Loucy (cell line): ENCODE measurements around the gene STRN3.

Experiments
- H2AFZ ChIP-seq: fragments of 200-600 bp; sonication (generic); 2 replicates; pipeline ENCODE4 v1.6.0; 2016; ENCODE audit warnings: antibody characterized with exemption, mild to moderate bottlenecking, low read length, moderate library complexity
- H3F3A ChIP-seq: fragments of 200-600 bp; 2 replicates; pipeline ENCODE4 v1.6.0; 2016; ENCODE audit warnings: antibody characterized with exemption, low read depth, mild to moderate bottlenecking
- H3K27me3 ChIP-seq: fragments of 200-600 bp; sonication (generic); 2 replicates; pipeline ENCODE4 v1.6.1; 2014; ENCODE audit warnings: low read length, mild to moderate bottlenecking; ENCODE audit not compliant: insufficient read depth, poor library complexity, severe bottlenecking
- H3K36me3 ChIP-seq: fragments of 200-600 bp; sonication (generic); 2 replicates; pipeline ENCODE4 v1.6.1; 2016; ENCODE audit warnings: low read length; ENCODE audit not compliant: insufficient read depth
- H3K4me1 ChIP-seq: fragments of 200-600 bp; sonication (generic); 2 replicates; pipeline ENCODE4 v1.5.1; 2014; ENCODE audit warnings: low read length, mild to moderate bottlenecking; ENCODE audit not compliant: insufficient read depth, poor library complexity, severe bottlenecking
- H3K4me2 ChIP-seq: fragments of 200-600 bp; sonication (generic); 2 replicates; pipeline ENCODE4 v1.6.0; 2014; ENCODE audit warnings: antibody characterized with exemption, low read length, low read depth, mild to moderate bottlenecking; ENCODE audit not compliant: poor library complexity, severe bottlenecking
- H3K4me3 ChIP-seq: fragments of 200-600 bp; sonication (generic); 2 replicates; pipeline ENCODE4 v1.5.1; 2014; ENCODE audit warnings: low read length, mild to moderate bottlenecking, mixed read lengths; ENCODE audit not compliant: poor library complexity, severe bottlenecking
- H3K79me2 ChIP-seq: fragments of 200-600 bp; sonication (generic); 2 replicates; pipeline ENCODE4 v1.6.1; 2014; ENCODE audit warnings: low read length; ENCODE audit not compliant: insufficient read depth
- H3K9ac ChIP-seq: fragments of 200-600 bp; sonication (generic); 2 replicates; pipeline ENCODE4 v1.6.0; 2014; ENCODE audit warnings: mild to moderate bottlenecking, low read depth, low read length, moderate library complexity; ENCODE audit not compliant: poor library complexity, severe bottlenecking
- H3K9me2 ChIP-seq: fragments of 200-600 bp; sonication (generic); replicated peaks from 2 replicates; pipeline ENCODE4 v1.6.1; 2016; ENCODE audit warnings: low read depth, low read length, mixed read lengths
- H3K9me3 ChIP-seq: fragments of 200-600 bp; sonication (generic); 2 replicates; pipeline ENCODE4 v1.6.1; 2014; ENCODE audit warnings: mild to moderate bottlenecking, antibody characterized with exemption, low read length, low read depth; ENCODE audit not compliant: insufficient read depth
- H4K20me1 ChIP-seq: fragments of 200-600 bp; sonication (generic); 2 replicates; pipeline ENCODE4 v1.6.0; 2014; ENCODE audit warnings: antibody characterized with exemption, low read length, mild to moderate bottlenecking; ENCODE audit not compliant: insufficient read depth, poor library complexity, severe bottlenecking
- CTCF ChIP-seq: fragments of 200-600 bp; sonication (generic); conservative IDR thresholded peaks from 2 replicates; pipeline ENCODE4 v1.5.1; 2014; ENCODE audit warnings: mild to moderate bottlenecking, antibody characterized with exemption, low read length
- EZH2phosphoT487 ChIP-seq: fragments of 200-600 bp; IDR thresholded peaks from 2 replicates; pipeline ENCODE4 v1.6.1; 2018; ENCODE audit warnings: antibody characterized with exemption, mild to moderate bottlenecking, moderate library complexity, borderline replicate concordance

The STRN3 gene

GRCh38 chr14:31060253-31060875 is 34.2 kb upstream of the STRN3 start:
- Histone ChIP-seq H3K27me3 (no peaks in the 10 kb centered on the region), H3K4me1 (no peaks in the 10 kb centered on the region), H4K20me1 (no peaks in the 10 kb centered on the region), H3K4me3 (no peak overlapping the region), H3K9ac (no peak overlapping the region), H3K9me2 (no peaks in the 10 kb centered on the region), H2AFZ (no peak overlapping the region), H3K36me3 (no peaks in the 10 kb centered on the region), H3K4me2 (no peak overlapping the region), H3K9me3 (no peaks in the 10 kb centered on the region), H3K79me2 (no peaks in the 10 kb centered on the region), H3F3A (no peaks in the 10 kb centered on the region)
- no peak for TF ChIP-seq EZH2phosphoT487
- TF ChIP-seq CTCF = no peak

GRCh38 chr14:31059152-31059924 is 33.2 kb upstream of the STRN3 start:
- Histone ChIP-seq H3K4me2 (no peak overlapping the region), H4K20me1 (no peaks in the 10 kb centered on the region), H3K79me2 (no peaks in the 10 kb centered on the region), H3K4me3 (no peak overlapping the region), H3K4me1 (no peaks in the 10 kb centered on the region), H3K9ac (no peak overlapping the region), H3K36me3 (no peaks in the 10 kb centered on the region), H3F3A (no peaks in the 10 kb centered on the region), H3K9me2 (no peaks in the 10 kb centered on the region), H2AFZ (no peak overlapping the region), H3K27me3 (no peaks in the 10 kb centered on the region), H3K9me3 (no peaks in the 10 kb centered on the region)
- TF ChIP-seq CTCF = no peak
- TF ChIP-seq EZH2phosphoT487 = no peak

- H2AFZ ChIP-seq = no peak overlapping the region
- no peaks in the 10 kb centered on the region for H3K9me3 ChIP-seq
- no peaks in the 10 kb centered on the region for H3K36me3 ChIP-seq
- no peaks in the 10 kb centered on the region for H3K9me2 ChIP-seq
- H3K4me3 ChIP-seq = no peak overlapping the region
- H3K4me1 ChIP-seq = no peaks in the 10 kb centered on the region
- no peaks in the 10 kb centered on the region for H4K20me1 ChIP-seq
- H3K9ac ChIP-seq = no peak overlapping the region
- H3K27me3 ChIP-seq = no peaks in the 10 kb centered on the region
- H3K79me2 ChIP-seq = no peaks in the 10 kb centered on the region
- TF ChIP-seq CTCF (no peak), EZH2phosphoT487 (no peak)
- no peak overlapping the region for H3K4me2 ChIP-seq
- H3F3A ChIP-seq = no peaks in the 10 kb centered on the region
Observed at GRCh38 chr14:31057701-31058364, 31.7 kb upstream of the STRN3 start.
